ENCODE data around the gene RHOT2. TPM values are rescaled to one million over a fixed set of nuclear protein-coding genes. Genes with fewer than 3 reads are reported as not detected.
A peak's percentile ranks its signal among the peaks of the same experiment; 100 is the strongest.

The RHOT2 gene
- total and polyA plus RNA-seq, 9 of the 15 experiments (the other 6 are each of a cell fraction or from before 2014, with no cell fraction given), result 5.0 to 373 (median 112) TPM

- TF ChIP-seq ZBTB40 (IDR thresholded peaks at IDR 0.05) (peak; percentile 91), ZBTB40 (CRISPR knock-in tag; IDR thresholded peaks at IDR 0.05) (no peak), GATAD2B (IDR thresholded peaks at IDR 0.05; ENCODE audit: borderline replicate concordance) (peak; percentile 41; the same call in 1 of the 2 replicates), PML (IDR thresholded peaks at IDR 0.05; ENCODE audit: low read length) (peak; percentile 26; the same call in 1 of the 2 replicates), CHCHD3 (CRISPR knock-in tag; IDR thresholded peaks at IDR 0.05) (no peak), NR2C2 (CRISPR knock-in tag; IDR thresholded peaks at IDR 0.05) (peak; percentile 87), NR2C2 (tag; IDR thresholded peaks at IDR 0.05) (peak; percentile 97), ZNF639 (CRISPR knock-in tag; conservative IDR thresholded peaks at IDR 0.05 in 1 of 2, IDR thresholded peaks at IDR 0.05 in 1 of 2) (peak in 1 of 2 experiments; percentile 95; a peak in 2 of 4 replicates), ELF1 (tag; IDR thresholded peaks at IDR 0.05) (peak; percentile 73; the same call in 1 of the 2 replicates), HDAC8 (tag; IDR thresholded peaks at IDR 0.05) (peak; percentile 33; the same call in 1 of the 2 replicates), ETV1 (tag; conservative IDR thresholded peaks at IDR 0.05; ENCODE audit: low read depth) (no peak), RBFOX2 (IDR thresholded peaks at IDR 0.05; ENCODE audit: low read depth, low read length) (peak; percentile 91), YY1 (IDR thresholded peaks at IDR 0.05; ENCODE audit: borderline replicate concordance in 1 of 3, control insufficient read depth in 1 of 3, extremely low read depth in 1 of 3, insufficient read depth in 3 of 3, insufficient read length in 1 of 3, insufficient replicate concordance in 2 of 3, low read depth in 1 of 3, low read length in 2 of 3) (peak; percentile 3 to 68 (median 62))
These were observed 31.5 kb upstream of the RHOT2 start, which contains the start of gene METTL26 (continued) for GRCh38 chr16:636206-637080.

Data from K562 (cell line).